IMR-90 (cell line): ENCODE results near the gene CAPN3. TPM values are rescaled to one million over a fixed set of nuclear protein-coding genes. Genes with fewer than 3 reads are reported as not detected.

ENCODE experiments used
- ATAC-seq: fragments of 200-7000 bp; cut with Tn5 transposase; 2 replicates; pipeline ENCODE4 v1.9.1; 2020; ENCODE audit warnings: low read depth, mild to moderate bottlenecking, moderate library complexity
- BruUV-seq: library from RNA; stranded (reverse); fragments of 400-500 nt; replicated peaks from 2 replicates; lab custom pipeline; 2021; lab: Mats Ljungman, UMichigan
- CTCF ChIA-PET: fragments of 300-600 bp; formaldehyde crosslinking; extraction: SDS; loops from one replicate; lab custom pipeline; 2021; ENCODE audit warnings: antibody characterized with exemption; lab: Yijun Ruan, JAX
- POLR2A ChIA-PET: fragments of 300-600 bp; sonication (Branson Sonifier 250); formaldehyde crosslinking; loops from one replicate; lab custom pipeline; 2022; ENCODE audit warnings: antibody characterized with exemption; ENCODE audit not compliant: unreplicated experiment; lab: Charles Lee
- DNase-seq: peaks from one replicate; pipeline ENCODE4 v3.0.0; 2013
- H2AFZ ChIP-seq: replicated peaks from 2 replicates; pipeline ENCODE3; 2013; ENCODE audit warnings: low read length, mild to moderate bottlenecking; ENCODE audit not compliant: poor library complexity
- H2AK5ac ChIP-seq: 2 replicates; pipeline ENCODE4 v1.6.1; 2013; ENCODE audit warnings: low read depth, low read length, inconsistent platforms
- H2AK9ac ChIP-seq: replicated peaks from 2 replicates; pipeline ENCODE3; 2013; ENCODE audit warnings: mild to moderate bottlenecking, low read depth, low read length, moderate library complexity; ENCODE audit not compliant: poor library complexity
- H2BK120ac ChIP-seq: 2 replicates; pipeline ENCODE4 v1.6.1; 2013; ENCODE audit warnings: low read depth, low read length, inconsistent platforms
- H2BK15ac ChIP-seq: 3 replicates; pipeline ENCODE4 v1.6.1; 2013; ENCODE audit warnings: low read depth, low read length, inconsistent platforms
- H2BK20ac ChIP-seq: 2 replicates; pipeline ENCODE4 v1.6.1; 2013; ENCODE audit warnings: low read depth, mild to moderate bottlenecking, inconsistent platforms, low read length, moderate library complexity
- H2BK5ac ChIP-seq: 2 replicates; pipeline ENCODE4 v1.6.1; 2013; ENCODE audit warnings: mild to moderate bottlenecking, low read depth, low read length, inconsistent platforms; ENCODE audit not compliant: poor library complexity, severe bottlenecking
- H3K14ac ChIP-seq: replicated peaks from 2 replicates; pipeline ENCODE4 v1.6.1; 2013; ENCODE audit warnings: low read depth, low read length, inconsistent platforms
- H3K18ac ChIP-seq: 2 replicates; pipeline ENCODE4 v1.6.1; 2013; ENCODE audit warnings: low read depth, low read length, control low read depth
- H3K23ac ChIP-seq: 2 replicates; pipeline ENCODE4 v1.6.1; 2013; ENCODE audit warnings: low read depth, low read length, inconsistent platforms
- H3K27ac ChIP-seq: 2 replicates; pipeline ENCODE4 v1.5.1; 2013; ENCODE audit warnings: mild to moderate bottlenecking, control low read depth, low read length; ENCODE audit not compliant: insufficient read depth
- H3K27me3 ChIP-seq: 2 replicates; pipeline ENCODE4 v1.6.1; 2013; ENCODE audit warnings: low read length; ENCODE audit not compliant: control insufficient read depth, insufficient read depth
- H3K36me3 ChIP-seq: 2 replicates; pipeline ENCODE4 v1.6.1; 2013; ENCODE audit warnings: low read length, mixed read lengths; ENCODE audit not compliant: control insufficient read depth, insufficient read depth
- H3K4ac ChIP-seq: 2 replicates; pipeline ENCODE4 v1.6.1; 2013; ENCODE audit warnings: low read depth, low read length, inconsistent platforms
- H3K4me1 ChIP-seq: 2 replicates; pipeline ENCODE4 v1.6.1; 2013; ENCODE audit warnings: low read length, mixed read lengths; ENCODE audit not compliant: control insufficient read depth, insufficient read depth
- H3K4me2 ChIP-seq: 2 replicates; pipeline ENCODE4 v1.6.1; 2013; ENCODE audit warnings: low read depth, mild to moderate bottlenecking, control low read depth, low read length, moderate library complexity
- H3K4me3 ChIP-seq: 2 replicates; pipeline ENCODE4 v1.5.1; 2013; ENCODE audit warnings: low read depth, mild to moderate bottlenecking, control low read depth, low read length, moderate library complexity; ENCODE audit not compliant: insufficient read depth
- H3K56ac ChIP-seq: 2 replicates; pipeline ENCODE4 v1.6.1; 2013; ENCODE audit warnings: low read length, inconsistent platforms; ENCODE audit not compliant: insufficient read depth; ENCODE audit errors: extremely low read depth
- H3K79me1 ChIP-seq, 2 experiments: 2 replicates each; pipeline ENCODE4 v1.6.1; 2013; ENCODE audit warnings: low read length in 2 of 2, inconsistent platforms in 1 of 2, low read depth in 1 of 2
- H3K9ac ChIP-seq: 2 replicates; pipeline ENCODE4 v1.6.1; 2013; ENCODE audit warnings: low read depth, low read length, control low read depth
- H3K9me1 ChIP-seq: 2 replicates; pipeline ENCODE4 v1.6.1; 2013; ENCODE audit warnings: low read length, inconsistent platforms; ENCODE audit not compliant: insufficient read depth
- H3K9me3 ChIP-seq: 2 replicates; pipeline ENCODE4 v1.6.1; 2013; ENCODE audit warnings: low read length; ENCODE audit not compliant: control insufficient read depth, insufficient read depth
- H4K20me1 ChIP-seq: 2 replicates; pipeline ENCODE4 v1.6.1; 2013; ENCODE audit warnings: low read length, inconsistent platforms; ENCODE audit not compliant: insufficient read depth
- H4K5ac ChIP-seq: 2 replicates; pipeline ENCODE4 v1.6.1; 2013; ENCODE audit warnings: mild to moderate bottlenecking, low read depth, low read length, control low read depth
- H4K8ac ChIP-seq, 2 experiments: 2 replicates each; pipeline ENCODE4 v1.6.1; 2013; ENCODE audit warnings: low read depth in 2 of 2, low read length in 2 of 2, control low read depth in 1 of 2, inconsistent platforms in 1 of 2
- H4K91ac ChIP-seq: 2 replicates; pipeline ENCODE4 v1.6.1; 2013; ENCODE audit warnings: low read depth, low read length, inconsistent platforms; ENCODE audit not compliant: insufficient read depth
- BHLHE40 ChIP-seq: fragments of 150-350 bp; IDR thresholded peaks from 2 replicates; pipeline ENCODE4 v1.6.1; 2016; ENCODE audit warnings: mild to moderate bottlenecking, low read depth, low read length
- CEBPB ChIP-seq: IDR thresholded peaks from 2 replicates; pipeline ENCODE4 v1.6.1; 2012; ENCODE audit warnings: low read depth, low read length, improper control_type of control experiment
- CHD1 ChIP-seq: IDR thresholded peaks from 2 replicates; pipeline ENCODE4 v1.6.1; 2012; ENCODE audit warnings: low read depth, low read length, improper control_type of control experiment
- FOS ChIP-seq: fragments of 150-350 bp; IDR thresholded peaks from 2 replicates; pipeline ENCODE4 v1.6.1; 2016; ENCODE audit warnings: low read depth, low read length
- MAFK ChIP-seq: IDR thresholded peaks from 2 replicates; pipeline ENCODE4 v1.6.1; 2012; ENCODE audit warnings: low read depth, low read length, improper control_type of control experiment
- MAZ ChIP-seq: IDR thresholded peaks from 2 replicates; pipeline ENCODE4 v1.6.1; 2012; ENCODE audit warnings: low read depth, mild to moderate bottlenecking, low read length, improper control_type of control experiment, moderate library complexity, borderline replicate concordance
- MXI1 ChIP-seq: IDR thresholded peaks from 2 replicates; pipeline ENCODE4 v1.6.1; 2012; ENCODE audit warnings: low read depth, mild to moderate bottlenecking, low read length, moderate library complexity, borderline replicate concordance
- NFE2L2 ChIP-seq: fragments of 150-350 bp; IDR thresholded peaks from 2 replicates; pipeline ENCODE4 v1.6.1; 2016; ENCODE audit warnings: low read depth, mild to moderate bottlenecking, low read length
- POLR2A ChIP-seq: IDR thresholded peaks from 2 replicates; pipeline ENCODE4 v1.6.1; 2012; ENCODE audit warnings: mild to moderate bottlenecking, low read depth, low read length
- RAD21 ChIP-seq: IDR thresholded peaks from 2 replicates; pipeline ENCODE4 v1.6.1; 2012; ENCODE audit warnings: low read length, improper control_type of control experiment
- RCOR1 ChIP-seq: IDR thresholded peaks from 2 replicates; pipeline ENCODE4 v1.6.1; 2012; ENCODE audit warnings: mild to moderate bottlenecking, low read length, improper control_type of control experiment; ENCODE audit not compliant: insufficient replicate concordance
- RFX5 ChIP-seq: IDR thresholded peaks from 2 replicates; pipeline ENCODE4 v1.8.0; 2012; ENCODE audit warnings: low read depth, mild to moderate bottlenecking, low read length, moderate library complexity
- SMC3 ChIP-seq: fragments of 150-350 bp; IDR thresholded peaks from 2 replicates; pipeline ENCODE4 v1.6.1; 2016; ENCODE audit warnings: low read depth, mild to moderate bottlenecking, antibody characterized with exemption, low read length, moderate library complexity
- USF2 ChIP-seq: fragments of 150-350 bp; IDR thresholded peaks from 2 replicates; pipeline ENCODE4 v1.6.1; 2017; ENCODE audit warnings: mild to moderate bottlenecking, antibody characterized with exemption, low read length, low read depth
- WGBS, 2 experiments: methylation state at CpG; one replicate each; pipeline versions ENCODE4 v1.1.5 to v1.1.7; 2013; ENCODE audit warnings: missing lambda C conversion rate in 2 of 2; ENCODE audit not compliant: insufficient read length in 1 of 2; ENCODE audit errors: extremely low coverage in 2 of 2; 5-methylcytosine and 5-hydroxymethylcytosine counted together
- dilution Hi-C: fragments of 300-500 bp; cut with HindIII; formaldehyde crosslinking; loops from one replicate; pipeline ENCODE4 v1.14.3; 2018; ENCODE audit warnings: low sequenced_read_pairs; ENCODE audit not compliant: unreplicated experiment
- in situ Hi-C: fragments of 300-500 bp; cut with MboI; formaldehyde crosslinking; loops from 3 replicates; pipeline ENCODE4 v1.14.3; 2019; ENCODE audit warnings: low sequenced_read_pairs, inconsistent platforms, mixed read lengths
- intact Hi-C: fragments of 100-400 bp; cut with micrococcal nuclease; formaldehyde crosslinking; loops from 2 replicates; pipeline ENCODE4 v1.10.0; 2022
- polyA plus RNA-seq, 3 experiments: library from polyadenylated mRNA; depleted of rRNA; stranded (reverse); fragments of >200 nt; gene quantifications; 2 replicates each; pipeline ENCODE4 v1.2.3, GENCODE V29; 2012; ENCODE audit warnings: low replicate concordance in 1 of 3
- total RNA-seq: library from RNA; depleted of rRNA; stranded (reverse); fragments of >200 nt; gene quantifications from 2 replicates; pipeline ENCODE4 v1.2.3, GENCODE V29; 2012
- TF ChIP-seq, protein P1 (sequence below): fragments of 150-350 bp; IDR thresholded peaks from 2 replicates; pipeline ENCODE4 v1.6.1; 2016; ENCODE audit warnings: low read depth, mild to moderate bottlenecking, low read length, moderate library complexity, borderline replicate concordance
- TF ChIP-seq, protein P2 (sequence below): conservative IDR thresholded peaks from 2 replicates; pipeline ENCODE4 v1.5.1; 2012; ENCODE audit warnings: mild to moderate bottlenecking, low read depth, low read length, improper control_type of control experiment

CAPN3 gene
- total and polyA plus RNA-seq, 2 of the 4 experiments (the other 2 are of a cell fraction) = 1.1 to 1.4 TPM

GRCh38 chr15:42365921-42366550, 6.7 kb downstream of the CAPN3 start:
- H3K36me3 ChIP-seq = no peaks in the 10 kb centered on the region
- 94 to 100% methylated on average over 1 to 3 of the region's 5 CpGs for WGBS, 2 experiments
- no peak overlapping the region for H3K23ac ChIP-seq
- no peak overlapping the region for H3K4me3 ChIP-seq
- intact Hi-C loops (no loop called here), dilution Hi-C loops (no loop called here), in situ Hi-C loops (no loop called here)
- H4K8ac ChIP-seq = no peak overlapping the region
- no TSS peak for BruUV-seq
- no peaks in the 10 kb centered on the region for H3K9me1 ChIP-seq
- no peak overlapping the region for H2BK120ac ChIP-seq
- H2AFZ ChIP-seq = no peak overlapping the region
- H3K79me1 ChIP-seq = no peaks in the 10 kb centered on the region
- ATAC-seq (no peak), DNase-seq (no peak)
- H3K4me1 ChIP-seq = no peaks in the 10 kb centered on the region; the same call in 1 of the 2 replicates
- no peak overlapping the region for H2BK5ac ChIP-seq
- no peak overlapping the region for H3K18ac ChIP-seq
- TF ChIP-seq POLR2A (no peak), FOS (no peak), MXI1 (no peak), RAD21 (no peak), USF2 (no peak), CHD1 (no peak), MAZ (no peak), MAFK (no peak), NFE2L2 (no peak), CEBPB (no peak), RCOR1 (no peak), RFX5 (no peak), SMC3 (no peak), BHLHE40 (no peak)
- TF ChIP-seq, protein P1, sequence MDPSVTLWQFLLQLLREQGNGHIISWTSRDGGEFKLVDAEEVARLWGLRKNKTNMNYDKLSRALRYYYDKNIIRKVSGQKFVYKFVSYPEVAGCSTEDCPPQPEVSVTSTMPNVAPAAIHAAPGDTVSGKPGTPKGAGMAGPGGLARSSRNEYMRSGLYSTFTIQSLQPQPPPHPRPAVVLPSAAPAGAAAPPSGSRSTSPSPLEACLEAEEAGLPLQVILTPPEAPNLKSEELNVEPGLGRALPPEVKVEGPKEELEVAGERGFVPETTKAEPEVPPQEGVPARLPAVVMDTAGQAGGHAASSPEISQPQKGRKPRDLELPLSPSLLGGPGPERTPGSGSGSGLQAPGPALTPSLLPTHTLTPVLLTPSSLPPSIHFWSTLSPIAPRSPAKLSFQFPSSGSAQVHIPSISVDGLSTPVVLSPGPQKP = no peak
- TF ChIP-seq, protein P2, sequence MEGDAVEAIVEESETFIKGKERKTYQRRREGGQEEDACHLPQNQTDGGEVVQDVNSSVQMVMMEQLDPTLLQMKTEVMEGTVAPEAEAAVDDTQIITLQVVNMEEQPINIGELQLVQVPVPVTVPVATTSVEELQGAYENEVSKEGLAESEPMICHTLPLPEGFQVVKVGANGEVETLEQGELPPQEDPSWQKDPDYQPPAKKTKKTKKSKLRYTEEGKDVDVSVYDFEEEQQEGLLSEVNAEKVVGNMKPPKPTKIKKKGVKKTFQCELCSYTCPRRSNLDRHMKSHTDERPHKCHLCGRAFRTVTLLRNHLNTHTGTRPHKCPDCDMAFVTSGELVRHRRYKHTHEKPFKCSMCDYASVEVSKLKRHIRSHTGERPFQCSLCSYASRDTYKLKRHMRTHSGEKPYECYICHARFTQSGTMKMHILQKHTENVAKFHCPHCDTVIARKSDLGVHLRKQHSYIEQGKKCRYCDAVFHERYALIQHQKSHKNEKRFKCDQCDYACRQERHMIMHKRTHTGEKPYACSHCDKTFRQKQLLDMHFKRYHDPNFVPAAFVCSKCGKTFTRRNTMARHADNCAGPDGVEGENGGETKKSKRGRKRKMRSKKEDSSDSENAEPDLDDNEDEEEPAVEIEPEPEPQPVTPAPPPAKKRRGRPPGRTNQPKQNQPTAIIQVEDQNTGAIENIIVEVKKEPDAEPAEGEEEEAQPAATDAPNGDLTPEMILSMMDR = no peak
- no peaks in the 10 kb centered on the region for H4K20me1 ChIP-seq
- no peak overlapping the region for H3K4ac ChIP-seq
- no peak overlapping the region for H3K56ac ChIP-seq
- no peak overlapping the region for H3K27ac ChIP-seq
- no peak overlapping the region for H3K14ac ChIP-seq
- no peaks in the 10 kb centered on the region for H3K9me3 ChIP-seq
- no peak overlapping the region for H2AK9ac ChIP-seq
- H2AK5ac ChIP-seq = no peak overlapping the region
- H4K91ac ChIP-seq = no peak overlapping the region
- no peaks in the 10 kb centered on the region for H3K27me3 ChIP-seq
- CTCF ChIA-PET = no interaction called here
- H2BK20ac ChIP-seq = no peak overlapping the region
- H3K9ac ChIP-seq = no peak overlapping the region
- H4K5ac ChIP-seq = no peak overlapping the region
- H3K4me2 ChIP-seq = no peak overlapping the region
- POLR2A ChIA-PET = no interaction called here
- no peak overlapping the region for H2BK15ac ChIP-seq
